Astrocyte of the spinal cord (primary cell): Measurements from ENCODE around the gene LGALS4.
"Not testable (repeated sequence)": the region's sequence is repeated elsewhere in the genome, so short reads cannot be mapped to it uniquely, and the experiment has no call there.

Experiments used
- DNase-seq: peaks from one replicate; pipeline ENCODE4 v3.0.0; 2011; ENCODE audit warnings: low read depth, low spot score
- H3K4me3 ChIP-seq: 2 replicates; pipeline ENCODE4 v1.5.1; 2011; ENCODE audit warnings: low read depth, mild to moderate bottlenecking, low read length, moderate library complexity
- in situ Hi-C: cut with HindIII; loops from 2 replicates; pipeline ENCODE4 v1.10.0; 2017; ENCODE audit warnings: low sequenced_read_pairs
- TF ChIP-seq, protein P1 (sequence below): IDR thresholded peaks from 2 replicates; pipeline ENCODE4 v1.5.1; 2012; ENCODE audit warnings: low read depth, mild to moderate bottlenecking, low read length, inconsistent platforms

The LGALS4 gene

DNA sequence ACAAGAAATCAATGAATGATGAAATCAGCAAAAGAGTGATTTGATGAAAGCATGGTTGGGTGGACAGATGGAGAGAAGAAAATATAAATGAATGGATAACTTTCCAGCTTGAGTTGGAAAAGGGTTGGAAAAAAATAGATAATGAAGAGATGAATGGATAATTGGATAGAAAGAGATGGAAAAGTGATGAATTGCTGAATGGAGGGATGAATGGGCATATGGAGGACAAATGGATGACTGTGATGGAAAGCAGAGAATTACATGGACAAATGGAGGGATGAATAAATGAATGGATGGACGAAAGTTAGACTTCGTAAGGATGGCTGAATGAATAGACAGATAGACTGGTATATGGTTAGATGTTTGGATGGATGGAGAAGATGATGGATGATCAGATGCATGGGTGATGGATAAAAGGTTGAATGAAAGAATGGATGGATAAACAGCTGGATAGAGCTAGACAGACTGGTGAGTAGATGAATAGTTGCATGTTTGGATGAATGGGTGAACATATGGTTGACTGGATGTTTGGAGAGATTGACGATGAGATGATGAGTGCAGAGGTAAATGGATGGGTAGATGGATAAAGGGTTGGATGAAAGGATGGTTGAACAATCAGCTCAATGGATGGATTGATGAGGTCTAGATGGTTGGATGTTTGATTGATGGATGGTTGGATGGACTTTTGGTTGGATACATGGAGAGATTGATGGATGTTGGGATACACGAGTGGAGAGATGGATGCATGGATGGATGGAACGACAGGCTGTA is 12.0 kb downstream of the LGALS4 start:
- TF ChIP-seq, protein P1, sequence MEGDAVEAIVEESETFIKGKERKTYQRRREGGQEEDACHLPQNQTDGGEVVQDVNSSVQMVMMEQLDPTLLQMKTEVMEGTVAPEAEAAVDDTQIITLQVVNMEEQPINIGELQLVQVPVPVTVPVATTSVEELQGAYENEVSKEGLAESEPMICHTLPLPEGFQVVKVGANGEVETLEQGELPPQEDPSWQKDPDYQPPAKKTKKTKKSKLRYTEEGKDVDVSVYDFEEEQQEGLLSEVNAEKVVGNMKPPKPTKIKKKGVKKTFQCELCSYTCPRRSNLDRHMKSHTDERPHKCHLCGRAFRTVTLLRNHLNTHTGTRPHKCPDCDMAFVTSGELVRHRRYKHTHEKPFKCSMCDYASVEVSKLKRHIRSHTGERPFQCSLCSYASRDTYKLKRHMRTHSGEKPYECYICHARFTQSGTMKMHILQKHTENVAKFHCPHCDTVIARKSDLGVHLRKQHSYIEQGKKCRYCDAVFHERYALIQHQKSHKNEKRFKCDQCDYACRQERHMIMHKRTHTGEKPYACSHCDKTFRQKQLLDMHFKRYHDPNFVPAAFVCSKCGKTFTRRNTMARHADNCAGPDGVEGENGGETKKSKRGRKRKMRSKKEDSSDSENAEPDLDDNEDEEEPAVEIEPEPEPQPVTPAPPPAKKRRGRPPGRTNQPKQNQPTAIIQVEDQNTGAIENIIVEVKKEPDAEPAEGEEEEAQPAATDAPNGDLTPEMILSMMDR = no peak
- in situ Hi-C loops = no loop called here
- H3K4me3 ChIP-seq = no peak overlapping the region
- no peak for DNase-seq

DNA sequence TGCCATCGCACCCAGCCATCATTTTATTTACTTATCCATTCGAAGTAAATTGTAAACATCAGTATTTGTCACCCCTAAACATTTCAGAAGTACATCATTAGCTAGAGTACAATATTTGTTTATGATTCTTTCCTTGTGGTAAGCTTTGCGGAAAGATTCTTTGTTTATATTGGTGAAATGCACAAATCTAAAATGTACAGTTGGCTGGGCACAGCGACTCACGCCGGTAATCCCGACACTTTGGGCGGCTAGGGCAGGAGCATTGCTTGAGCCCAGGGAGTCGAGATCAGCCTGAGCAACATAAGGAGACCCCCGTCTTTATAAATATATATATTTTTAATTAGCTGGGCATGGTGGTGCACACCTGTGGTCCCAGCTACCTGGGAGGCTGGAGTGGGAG is 13.6 kb downstream of the LGALS4 start:
- TF ChIP-seq, protein P1 = no peak
- in situ Hi-C loops = no loop called here
- DNase-seq = no peak
- H3K4me3 ChIP-seq = no peak overlapping the region

DNA sequence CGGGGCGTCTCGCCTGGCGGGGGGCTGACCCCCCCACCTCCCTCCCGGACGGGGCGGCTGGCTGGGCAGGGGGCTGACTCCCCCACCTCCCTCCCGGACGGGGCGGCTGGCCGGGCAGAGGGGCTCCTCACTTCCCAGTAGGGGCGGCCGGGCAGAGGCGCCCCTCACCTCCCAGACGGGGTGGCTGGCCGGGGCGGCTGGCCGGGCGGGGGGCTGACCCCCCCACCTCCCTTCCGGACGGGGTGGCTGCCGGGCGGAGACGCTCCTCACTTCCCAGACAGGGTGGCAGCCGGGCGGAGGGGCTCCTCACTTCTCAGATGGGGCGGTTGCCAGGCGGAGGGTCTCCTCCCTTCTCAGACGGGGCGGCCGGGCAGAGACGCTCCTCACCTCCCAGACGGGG is 15.0 kb downstream of the LGALS4 start:
- H3K4me3 ChIP-seq, DNase-seq, in situ Hi-C loops: not testable (repeated sequence)

DNA sequence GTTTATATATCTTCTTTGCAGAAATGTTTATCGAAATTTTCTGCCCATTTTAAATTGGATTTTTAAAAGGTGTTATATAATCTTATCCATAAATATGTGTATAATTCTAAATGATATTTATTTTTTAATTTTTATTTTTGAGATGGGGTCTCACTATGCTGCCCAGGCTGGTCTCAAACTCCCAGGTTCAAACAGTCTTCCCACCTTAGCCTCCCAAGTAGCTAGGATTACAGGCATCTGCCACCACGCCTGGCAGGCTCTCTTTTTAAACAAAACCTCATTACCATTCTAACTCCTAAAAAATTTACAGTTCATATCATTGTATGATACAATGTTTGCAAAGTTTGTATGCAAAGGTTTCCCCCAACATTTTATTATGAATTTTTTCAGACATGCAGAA is 16.6 kb downstream of the LGALS4 start:
- in situ Hi-C loops = no loop called here
- TF ChIP-seq, protein P1 = no peak
- no peak overlapping the region for H3K4me3 ChIP-seq
- DNase-seq = no peak

DNA sequence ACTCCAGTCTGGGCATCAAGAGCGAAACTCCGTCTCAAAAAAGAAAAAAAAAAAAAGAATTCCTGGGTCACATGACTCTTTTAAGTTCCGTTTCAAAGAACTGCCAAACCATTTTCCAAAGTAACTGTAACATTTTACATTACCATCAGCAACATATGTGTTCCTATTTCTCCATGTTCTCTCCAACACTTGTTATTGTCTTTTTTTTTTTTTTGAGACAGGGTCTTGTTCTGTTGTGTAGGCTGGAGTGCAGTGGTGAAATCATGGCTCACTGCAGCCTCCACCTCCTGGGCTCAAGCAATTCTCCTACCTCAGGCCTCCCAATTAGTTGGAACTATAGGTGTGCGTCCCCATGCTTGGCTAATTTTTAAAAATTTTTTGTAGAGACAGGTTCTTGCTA is 17.2 kb downstream of the LGALS4 start:
- H3K4me3 ChIP-seq = no peak overlapping the region
- TF ChIP-seq, protein P1 = no peak
- DNase-seq = no peak
- in situ Hi-C loops = no loop called here

DNA sequence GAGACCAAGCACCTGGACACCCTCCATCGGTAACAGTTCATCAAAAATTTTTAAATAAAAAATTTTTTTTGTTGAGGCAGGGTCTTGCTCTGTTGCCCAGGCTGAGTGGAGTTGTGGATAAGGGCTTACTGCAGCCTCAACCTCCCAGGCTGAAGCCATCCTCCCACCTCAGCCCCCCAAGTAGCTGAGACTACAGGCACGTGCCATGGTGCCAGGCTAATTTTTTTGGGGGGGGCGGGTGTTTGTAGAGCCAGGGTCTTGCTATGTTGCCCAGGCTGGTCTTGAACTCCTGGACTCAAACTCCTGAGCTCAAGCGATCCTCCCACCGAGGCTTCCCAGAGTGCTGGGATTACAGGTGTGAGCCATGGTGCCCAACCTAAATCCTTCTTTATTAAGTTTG is 19.1 kb downstream of the LGALS4 start:
- in situ Hi-C loops = no loop called here
- DNase-seq = no peak
- TF ChIP-seq, protein P1 = no peak
- H3K4me3 ChIP-seq = no peak overlapping the region

DNA sequence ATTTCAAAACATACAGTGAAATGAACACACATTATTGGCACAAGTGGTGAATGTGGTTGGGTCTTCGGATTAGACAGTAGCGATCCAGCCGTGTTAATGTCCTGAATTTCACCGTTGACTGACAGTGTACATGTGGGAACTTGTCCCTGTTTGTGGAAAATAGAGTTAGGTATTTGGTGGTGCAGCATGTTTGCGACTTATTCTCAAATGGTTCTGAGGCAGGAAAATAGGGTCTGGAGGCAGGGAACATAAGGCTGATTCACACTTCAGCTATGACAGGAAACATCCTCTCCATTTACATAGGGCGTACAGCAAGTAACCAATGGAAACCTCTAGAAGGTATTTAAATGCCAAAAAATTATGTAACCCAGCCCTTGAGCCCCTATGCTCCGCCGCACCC is 19.6 kb downstream of the LGALS4 start:
- H3K4me3 ChIP-seq = no peak overlapping the region
- TF ChIP-seq, protein P1 = no peak
- peak; percentile 45 for DNase-seq
- in situ Hi-C loops = no loop called here
